ENCODE measurements around the gene CFAP100. TPM values are rescaled to one million over a fixed set of nuclear protein-coding genes. Genes with fewer than 3 reads are reported as not detected.

Gene CFAP100
- total RNA-seq, 4 donors from 2014 or later: not detected

- WGBS, 2 donors: 75 to 76% methylated on average over 6 of the region's 6 CpGs
- TF ChIP-seq POLR2A (IDR thresholded peaks at IDR 0.05) (no peak), CTCF (IDR thresholded peaks at IDR 0.05) (no peak)
- intact Hi-C loops (cut with DNase I; ENCODE audit: low total_unique reads): no loop called here
These were observed 7.5 kb downstream of the CFAP100 start for GRCh38 chr3:126402178-126402577.

GRCh38 chr3:126402666-126403302 lies 8.1 kb downstream of the CFAP100 start:
- peak in 1 of 2 donors; percentile 61 for DNase-seq (ENCODE audit: low spot score in 2 of 2)
- H3K4me3 ChIP-seq (ENCODE audit: low read depth, poor library complexity, severe bottlenecking): no peak overlapping the region
- intact Hi-C loops (cut with DNase I; ENCODE audit: low total_unique reads): no loop called here
- TF ChIP-seq CTCF (IDR thresholded peaks at IDR 0.05) (no peak), POLR2A (IDR thresholded peaks at IDR 0.05) (no peak)
- WGBS, 2 donors: 81 to 88% methylated on average over 12 of the region's 12 CpGs

More at GRCh38 chr3:126402178-126402577, 7.5 kb downstream of the CFAP100 start:
- peak in 1 of 2 donors; percentile 25 for DNase-seq (ENCODE audit: low spot score in 2 of 2)
- H3K4me3 ChIP-seq (ENCODE audit: low read depth, poor library complexity, severe bottlenecking): no peak overlapping the region

- no peak overlapping the region for H3K4me3 ChIP-seq (ENCODE audit: low read depth, poor library complexity, severe bottlenecking)
- TF ChIP-seq POLR2A (IDR thresholded peaks at IDR 0.05): no peak
- no peak for TF ChIP-seq CTCF (IDR thresholded peaks at IDR 0.05)
- DNase-seq (ENCODE audit: low spot score in 2 of 2): peak in 1 of 2 donors; percentile 62
- 84 to 85% methylated on average over 13 to 14 of the region's 15 CpGs for WGBS, 2 donors
- intact Hi-C loops (cut with DNase I; ENCODE audit: low total_unique reads): no loop called here
These were observed 11.9 kb downstream of the CFAP100 start for GRCh38 chr3:126406389-126407296.

GRCh38 chr3:126407412-126408044 lies 12.8 kb downstream of the CFAP100 start:
- 54 to 67% methylated on average over 5 of the region's 5 CpGs for WGBS, 2 donors
- intact Hi-C loops (cut with DNase I; ENCODE audit: low total_unique reads): no loop called here
- no peak overlapping the region for H3K4me3 ChIP-seq (ENCODE audit: low read depth, poor library complexity, severe bottlenecking)
- peak in 1 of 2 donors; percentile 70 for DNase-seq (ENCODE audit: low spot score in 2 of 2)
- TF ChIP-seq CTCF (IDR thresholded peaks at IDR 0.05): no peak
- no peak for TF ChIP-seq POLR2A (IDR thresholded peaks at IDR 0.05)

- DNase-seq (ENCODE audit: low spot score in 2 of 2): no peak
- no peak for TF ChIP-seq POLR2A (IDR thresholded peaks at IDR 0.05)
- TF ChIP-seq CTCF (IDR thresholded peaks at IDR 0.05): no peak
- intact Hi-C loops (cut with DNase I; ENCODE audit: low total_unique reads): no loop called here
- H3K4me3 ChIP-seq (ENCODE audit: low read depth, poor library complexity, severe bottlenecking): no peak overlapping the region
- WGBS, 2 donors: 57 to 73% methylated on average over 5 of the region's 5 CpGs
These were observed 13.4 kb downstream of the CFAP100 start for GRCh38 chr3:126408099-126408498.
